Measurements from ENCODE around the gene PCGF2. TPM values are rescaled to one million over a fixed set of nuclear protein-coding genes. Genes with fewer than 3 reads are reported as not detected.
A peak's percentile ranks its signal among the peaks of the same experiment; 100 is the strongest.

The PCGF2 gene
- total and polyA plus RNA-seq, 10 of the 15 experiments (the other 5 are each of a cell fraction or from before 2014, with no cell fraction given): 2.7 to 35.6 (median 7.2) TPM

DNA sequence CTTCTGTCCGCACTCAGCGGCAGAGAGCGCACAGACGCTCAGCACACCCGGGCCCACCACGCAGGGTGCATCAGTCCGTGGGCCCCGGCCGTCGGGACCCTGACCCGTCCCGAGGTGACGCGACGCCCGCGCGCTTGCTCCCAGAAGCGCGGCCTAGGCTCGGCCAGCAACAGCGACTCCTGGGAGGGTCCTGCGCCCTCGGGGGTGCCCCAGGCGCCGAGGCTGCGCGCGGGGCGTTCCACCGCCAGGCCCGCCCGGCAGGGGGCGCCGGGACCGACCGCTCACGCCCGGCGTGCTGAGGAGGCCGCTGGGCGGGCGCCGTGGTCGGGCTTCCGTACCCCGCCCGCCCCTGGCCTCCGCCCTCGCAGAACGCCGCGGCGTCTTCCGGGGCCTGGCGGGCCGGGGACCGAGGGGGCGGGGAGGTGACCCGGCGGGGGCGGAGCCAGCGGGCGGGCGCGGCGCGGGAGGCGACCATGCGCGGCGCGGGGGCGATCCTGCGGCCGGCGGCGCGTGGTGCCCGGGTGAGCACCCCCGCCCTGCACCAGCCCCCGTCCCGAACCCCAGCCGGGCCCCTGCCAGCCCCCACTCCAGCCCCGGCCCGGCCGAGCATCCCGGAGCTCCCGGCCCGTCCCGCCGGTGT lies 18.1 kb downstream of the PCGF2 start, which contains the start of gene CISD3 (continued):
- TF ChIP-seq, protein P1, sequence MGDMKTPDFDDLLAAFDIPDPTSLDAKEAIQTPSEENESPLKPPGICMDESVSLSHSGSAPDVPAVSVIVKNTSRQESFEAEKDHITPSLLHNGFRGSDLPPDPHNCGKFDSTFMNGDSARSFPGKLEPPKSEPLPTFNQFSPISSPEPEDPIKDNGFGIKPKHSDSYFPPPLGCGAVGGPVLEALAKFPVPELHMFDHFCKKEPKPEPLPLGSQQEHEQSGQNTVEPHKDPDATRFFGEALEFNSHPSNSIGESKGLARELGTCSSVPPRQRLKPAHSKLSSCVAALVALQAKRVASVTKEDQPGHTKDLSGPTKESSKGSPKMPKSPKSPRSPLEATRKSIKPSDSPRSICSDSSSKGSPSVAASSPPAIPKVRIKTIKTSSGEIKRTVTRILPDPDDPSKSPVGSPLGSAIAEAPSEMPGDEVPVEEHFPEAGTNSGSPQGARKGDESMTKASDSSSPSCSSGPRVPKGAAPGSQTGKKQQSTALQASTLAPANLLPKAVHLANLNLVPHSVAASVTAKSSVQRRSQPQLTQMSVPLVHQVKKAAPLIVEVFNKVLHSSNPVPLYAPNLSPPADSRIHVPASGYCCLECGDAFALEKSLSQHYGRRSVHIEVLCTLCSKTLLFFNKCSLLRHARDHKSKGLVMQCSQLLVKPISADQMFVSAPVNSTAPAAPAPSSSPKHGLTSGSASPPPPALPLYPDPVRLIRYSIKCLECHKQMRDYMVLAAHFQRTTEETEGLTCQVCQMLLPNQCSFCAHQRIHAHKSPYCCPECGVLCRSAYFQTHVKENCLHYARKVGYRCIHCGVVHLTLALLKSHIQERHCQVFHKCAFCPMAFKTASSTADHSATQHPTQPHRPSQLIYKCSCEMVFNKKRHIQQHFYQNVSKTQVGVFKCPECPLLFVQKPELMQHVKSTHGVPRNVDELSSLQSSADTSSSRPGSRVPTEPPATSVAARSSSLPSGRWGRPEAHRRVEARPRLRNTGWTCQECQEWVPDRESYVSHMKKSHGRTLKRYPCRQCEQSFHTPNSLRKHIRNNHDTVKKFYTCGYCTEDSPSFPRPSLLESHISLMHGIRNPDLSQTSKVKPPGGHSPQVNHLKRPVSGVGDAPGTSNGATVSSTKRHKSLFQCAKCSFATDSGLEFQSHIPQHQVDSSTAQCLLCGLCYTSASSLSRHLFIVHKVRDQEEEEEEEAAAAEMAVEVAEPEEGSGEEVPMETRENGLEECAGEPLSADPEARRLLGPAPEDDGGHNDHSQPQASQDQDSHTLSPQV (IDR thresholded peaks at IDR 0.05): peak; percentile 67; the same call in 1 of the 2 replicates
- TF ChIP-seq SREBF1 (IDR thresholded peaks at IDR 0.05; ENCODE audit: low read length) (no peak), CREM (IDR thresholded peaks at IDR 0.05; ENCODE audit: low read depth) (no peak), JUND (IDR thresholded peaks at IDR 0.05; ENCODE audit: low read depth, low read length) (no peak), NFYA (IDR thresholded peaks at IDR 0.05; ENCODE audit: borderline replicate concordance, low read depth, low read length) (no peak), RFX5 (IDR thresholded peaks at IDR 0.05; ENCODE audit: low read depth, low read length) (no peak), SMAD1 (IDR thresholded peaks at IDR 0.05; ENCODE audit: low read depth, partially characterized antibody) (no peak), MYB (IDR thresholded peaks at IDR 0.05; ENCODE audit: borderline replicate concordance, low read depth, low read length) (no peak), SP1 (IDR thresholded peaks at IDR 0.05; ENCODE audit: low read depth, low read length) (peak; percentile 43), ZNF622 (IDR thresholded peaks at IDR 0.05) (no peak), SMARCA5 (IDR thresholded peaks at IDR 0.05) (peak; percentile 96), POLR2AphosphoS2 (IDR thresholded peaks at IDR 0.05; ENCODE audit: low read depth, low read length) (peak; percentile 75; the same call in 1 of the 2 replicates)
- TF ChIP-seq, protein P2, sequence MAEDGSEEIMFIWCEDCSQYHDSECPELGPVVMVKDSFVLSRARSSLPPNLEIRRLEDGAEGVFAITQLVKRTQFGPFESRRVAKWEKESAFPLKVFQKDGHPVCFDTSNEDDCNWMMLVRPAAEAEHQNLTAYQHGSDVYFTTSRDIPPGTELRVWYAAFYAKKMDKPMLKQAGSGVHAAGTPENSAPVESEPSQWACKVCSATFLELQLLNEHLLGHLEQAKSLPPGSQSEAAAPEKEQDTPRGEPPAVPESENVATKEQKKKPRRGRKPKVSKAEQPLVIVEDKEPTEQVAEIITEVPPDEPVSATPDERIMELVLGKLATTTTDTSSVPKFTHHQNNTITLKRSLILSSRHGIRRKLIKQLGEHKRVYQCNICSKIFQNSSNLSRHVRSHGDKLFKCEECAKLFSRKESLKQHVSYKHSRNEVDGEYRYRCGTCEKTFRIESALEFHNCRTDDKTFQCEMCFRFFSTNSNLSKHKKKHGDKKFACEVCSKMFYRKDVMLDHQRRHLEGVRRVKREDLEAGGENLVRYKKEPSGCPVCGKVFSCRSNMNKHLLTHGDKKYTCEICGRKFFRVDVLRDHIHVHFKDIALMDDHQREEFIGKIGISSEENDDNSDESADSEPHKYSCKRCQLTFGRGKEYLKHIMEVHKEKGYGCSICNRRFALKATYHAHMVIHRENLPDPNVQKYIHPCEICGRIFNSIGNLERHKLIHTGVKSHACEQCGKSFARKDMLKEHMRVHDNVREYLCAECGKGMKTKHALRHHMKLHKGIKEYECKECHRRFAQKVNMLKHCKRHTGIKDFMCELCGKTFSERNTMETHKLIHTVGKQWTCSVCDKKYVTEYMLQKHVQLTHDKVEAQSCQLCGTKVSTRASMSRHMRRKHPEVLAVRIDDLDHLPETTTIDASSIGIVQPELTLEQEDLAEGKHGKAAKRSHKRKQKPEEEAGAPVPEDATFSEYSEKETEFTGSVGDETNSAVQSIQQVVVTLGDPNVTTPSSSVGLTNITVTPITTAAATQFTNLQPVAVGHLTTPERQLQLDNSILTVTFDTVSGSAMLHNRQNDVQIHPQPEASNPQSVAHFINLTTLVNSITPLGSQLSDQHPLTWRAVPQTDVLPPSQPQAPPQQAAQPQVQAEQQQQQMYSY (CRISPR knock-in tag; IDR thresholded peaks at IDR 0.05): no peak
- TF ChIP-seq, protein P3, sequence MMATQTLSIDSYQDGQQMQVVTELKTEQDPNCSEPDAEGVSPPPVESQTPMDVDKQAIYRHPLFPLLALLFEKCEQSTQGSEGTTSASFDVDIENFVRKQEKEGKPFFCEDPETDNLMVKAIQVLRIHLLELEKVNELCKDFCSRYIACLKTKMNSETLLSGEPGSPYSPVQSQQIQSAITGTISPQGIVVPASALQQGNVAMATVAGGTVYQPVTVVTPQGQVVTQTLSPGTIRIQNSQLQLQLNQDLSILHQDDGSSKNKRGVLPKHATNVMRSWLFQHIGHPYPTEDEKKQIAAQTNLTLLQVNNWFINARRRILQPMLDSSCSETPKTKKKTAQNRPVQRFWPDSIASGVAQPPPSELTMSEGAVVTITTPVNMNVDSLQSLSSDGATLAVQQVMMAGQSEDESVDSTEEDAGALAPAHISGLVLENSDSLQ (IDR thresholded peaks at IDR 0.05): no peak
- TF ChIP-seq, protein P4, sequence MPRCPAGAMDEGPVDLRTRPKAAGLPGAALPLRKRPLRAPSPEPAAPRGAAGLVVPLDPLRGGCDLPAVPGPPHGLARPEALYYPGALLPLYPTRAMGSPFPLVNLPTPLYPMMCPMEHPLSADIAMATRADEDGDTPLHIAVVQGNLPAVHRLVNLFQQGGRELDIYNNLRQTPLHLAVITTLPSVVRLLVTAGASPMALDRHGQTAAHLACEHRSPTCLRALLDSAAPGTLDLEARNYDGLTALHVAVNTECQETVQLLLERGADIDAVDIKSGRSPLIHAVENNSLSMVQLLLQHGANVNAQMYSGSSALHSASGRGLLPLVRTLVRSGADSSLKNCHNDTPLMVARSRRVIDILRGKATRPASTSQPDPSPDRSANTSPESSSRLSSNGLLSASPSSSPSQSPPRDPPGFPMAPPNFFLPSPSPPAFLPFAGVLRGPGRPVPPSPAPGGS (IDR thresholded peaks at IDR 0.05; ENCODE audit: borderline replicate concordance, insufficient read depth, low read depth, low read length, poor library complexity, severe bottlenecking): peak; percentile 74
- TF ChIP-seq, protein P5, sequence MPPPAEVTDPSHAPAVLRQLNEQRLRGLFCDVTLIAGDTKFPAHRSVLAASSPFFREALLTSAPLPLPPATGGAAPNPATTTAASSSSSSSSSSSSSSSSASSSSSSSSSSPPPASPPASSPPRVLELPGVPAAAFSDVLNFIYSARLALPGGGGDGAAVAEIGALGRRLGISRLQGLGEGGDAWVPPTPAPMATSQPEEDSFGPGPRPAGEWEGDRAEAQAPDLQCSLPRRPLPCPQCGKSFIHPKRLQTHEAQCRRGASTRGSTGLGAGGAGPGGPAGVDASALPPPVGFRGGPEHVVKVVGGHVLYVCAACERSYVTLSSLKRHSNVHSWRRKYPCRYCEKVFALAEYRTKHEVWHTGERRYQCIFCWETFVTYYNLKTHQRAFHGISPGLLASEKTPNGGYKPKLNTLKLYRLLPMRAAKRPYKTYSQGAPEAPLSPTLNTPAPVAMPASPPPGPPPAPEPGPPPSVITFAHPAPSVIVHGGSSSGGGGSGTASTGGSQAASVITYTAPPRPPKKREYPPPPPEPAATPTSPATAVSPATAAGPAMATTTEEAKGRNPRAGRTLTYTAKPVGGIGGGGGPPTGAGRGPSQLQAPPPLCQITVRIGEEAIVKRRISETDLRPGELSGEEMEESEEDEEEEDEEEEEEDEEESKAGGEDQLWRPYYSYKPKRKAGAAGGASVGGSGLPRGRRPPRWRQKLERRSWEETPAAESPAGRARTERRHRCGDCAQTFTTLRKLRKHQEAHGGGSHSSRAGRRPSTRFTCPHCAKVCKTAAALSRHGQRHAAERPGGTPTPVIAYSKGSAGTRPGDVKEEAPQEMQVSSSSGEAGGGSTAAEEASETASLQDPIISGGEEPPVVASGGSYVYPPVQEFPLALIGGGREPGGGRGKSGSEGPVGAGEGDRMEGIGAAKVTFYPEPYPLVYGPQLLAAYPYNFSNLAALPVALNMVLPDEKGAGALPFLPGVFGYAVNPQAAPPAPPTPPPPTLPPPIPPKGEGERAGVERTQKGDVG (CRISPR knock-in tag; IDR thresholded peaks at IDR 0.05): no peak

Measured in GM12878 (cell line).